HepG2 (cell line): Measurements from ENCODE around the gene HECTD1. TPM values are rescaled to one million over a fixed set of nuclear protein-coding genes. Genes with fewer than 3 reads are reported as not detected.
A peak's percentile ranks its signal among the peaks of the same experiment; 100 is the strongest.

Source experiments
- BCL6 ChIP-seq: IDR thresholded peaks from 2 replicates; pipeline ENCODE4 v1.6.1; 2016; ENCODE audit warnings: missing genetic modification reagents, missing compliant biosample characterization
- CEBPB ChIP-seq: IDR thresholded peaks from 2 replicates; pipeline ENCODE4 v1.6.1; 2011; ENCODE audit warnings: low read depth, low read length, improper control_type of control experiment, borderline replicate concordance
- CEBPG ChIP-seq: IDR thresholded peaks from 2 replicates; pipeline ENCODE4 v1.6.1; 2016
- FOXA3 ChIP-seq: IDR thresholded peaks from 2 replicates; pipeline ENCODE4 v1.6.1; 2016; ENCODE audit warnings: missing genetic modification reagents, missing compliant biosample characterization
- NR2F2 ChIP-seq: IDR thresholded peaks from 2 replicates; pipeline ENCODE4 v1.6.1; 2012; ENCODE audit warnings: low read depth, inconsistent platforms, borderline replicate concordance
- RARA ChIP-seq: IDR thresholded peaks from 2 replicates; pipeline ENCODE4 v1.6.1; 2016; ENCODE audit warnings: missing genetic modification reagents, missing compliant biosample characterization
- YEATS2 ChIP-seq: sonication (generic); formaldehyde crosslinking; IDR thresholded peaks from 2 replicates; pipeline ENCODE4 v1.4.0; 2020; ENCODE audit warnings: missing genetic modification reagents, borderline replicate concordance
- ZNF296 ChIP-seq: sonication (generic); formaldehyde crosslinking; conservative IDR thresholded peaks from 2 replicates; pipeline ENCODE4 v1.5.0; 2020; ENCODE audit warnings: mild to moderate bottlenecking, missing genetic modification reagents
- ZNF501 ChIP-seq: sonication (generic); formaldehyde crosslinking; IDR thresholded peaks from 2 replicates; pipeline ENCODE4 v1.5.1; 2020; ENCODE audit warnings: mild to moderate bottlenecking, moderate library complexity, missing genetic modification reagents
- ZNF614 ChIP-seq: IDR thresholded peaks from 2 replicates; pipeline ENCODE4 v1.6.1; 2018; ENCODE audit warnings: missing biosample characterization, missing genetic modification reagents, inconsistent platforms, borderline replicate concordance
- ZNF644 ChIP-seq: IDR thresholded peaks from 2 replicates; pipeline ENCODE4 v1.6.1; 2016; ENCODE audit warnings: low read depth
- polyA plus RNA-seq, 8 experiments: library from polyadenylated mRNA; depleted of rRNA in 3 of 8; stranded (reverse) in 7 of 8; unstranded in 1 of 8; fragments of >200 nt; fragmentation: Illumina TruSeq in 4 of 8; extraction: Trizol in 4 of 8; gene quantifications; 2 replicates each; pipeline versions ENCODE4 v1.2.1 to v1.2.3, GENCODE V29; 2011 to 2016; ENCODE audit warnings: low read depth in 4 of 8, missing spikeins in 1 of 8, mixed read lengths in 1 of 8; ENCODE audit not compliant: insufficient read depth in 1 of 8
- total RNA-seq, 5 experiments: library from RNA; depleted of rRNA; stranded (reverse); fragments of >200 nt; fragmentation: Illumina TruSeq; extraction: Trizol; gene quantifications; 2 replicates each; pipeline ENCODE4 v1.2.3, GENCODE V29; 2016; ENCODE audit warnings: low read depth in 1 of 5
- TF ChIP-seq, protein P1 (sequence below): IDR thresholded peaks from 2 replicates; pipeline ENCODE4 v1.6.1; 2012; ENCODE audit warnings: low read depth, low read length, improper control_type of control experiment
- TF ChIP-seq, protein P2 (sequence below): sonication (generic); formaldehyde crosslinking; conservative IDR thresholded peaks from 2 replicates; pipeline ENCODE4 v1.4.0; 2020; ENCODE audit warnings: mild to moderate bottlenecking, missing genetic modification reagents, moderate library complexity
- TF ChIP-seq, protein P3 (sequence below): sonication (generic); formaldehyde crosslinking; IDR thresholded peaks from 2 replicates; pipeline ENCODE4 v1.5.1; 2020; ENCODE audit warnings: missing genetic modification reagents, mild to moderate bottlenecking, borderline replicate concordance
- TF ChIP-seq, protein P4 (sequence below): sonication (generic); formaldehyde crosslinking; IDR thresholded peaks from 2 replicates; pipeline ENCODE4 v1.5.0; 2020; ENCODE audit warnings: missing genetic modification reagents, mild to moderate bottlenecking, borderline replicate concordance
- TF ChIP-seq, protein P5 (sequence below): sonication (generic); formaldehyde crosslinking; conservative IDR thresholded peaks from 2 replicates; pipeline ENCODE4 v1.8.1; 2023; ENCODE audit warnings: missing genetic modification reagents

Gene HECTD1
- total and polyA plus RNA-seq, 2 of the 13 experiments (the other 11 are each of a cell fraction or from before 2014, with no cell fraction given): 312 to 560 TPM

DNA sequence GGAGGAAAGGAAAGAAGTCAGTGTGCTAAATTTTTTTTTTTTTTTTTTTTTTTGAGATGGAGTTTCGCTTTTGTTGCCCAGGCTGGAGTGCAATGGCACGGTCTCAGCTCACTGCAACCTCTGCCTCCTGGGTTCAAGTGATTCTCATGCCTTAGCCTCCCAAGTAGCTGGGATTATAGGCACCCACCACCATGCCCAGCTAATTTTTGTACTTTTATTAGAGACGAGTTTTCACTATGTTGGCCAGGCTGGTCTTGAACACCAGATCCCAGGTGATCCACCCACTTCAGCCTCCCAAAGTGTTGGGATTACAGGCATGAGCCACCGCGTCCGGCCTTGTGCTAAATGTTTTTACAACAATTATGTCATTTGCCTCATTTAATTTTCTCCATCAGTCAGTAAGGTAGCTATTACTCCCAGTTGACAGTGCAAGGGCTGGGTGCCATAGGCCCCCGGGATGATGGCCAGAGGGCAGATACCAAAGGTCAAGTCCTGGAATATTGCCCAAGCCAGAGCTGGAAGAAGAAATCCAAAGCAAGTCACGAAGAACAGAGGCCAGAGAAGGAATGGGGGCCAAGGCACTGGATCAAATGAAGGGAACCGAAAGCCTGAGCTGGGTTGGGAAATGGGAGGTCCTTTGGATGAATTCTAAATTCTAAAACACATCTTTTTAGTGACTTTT, 154.5 kb downstream of the HECTD1 start (continued):
- TF ChIP-seq ZNF644 (CRISPR knock-in tag) (peak; percentile 93), ZNF614 (CRISPR knock-in tag) (0 out of 2 replicates have a peak, but pooled peaks have one; percentile 31), FOXA3 (0 out of 2 replicates have a peak, but pooled peaks have one; percentile 21), RARA (CRISPR knock-in tag) (0 out of 2 replicates have a peak, but pooled peaks have one; percentile 15), YEATS2 (CRISPR knock-in tag) (peak; percentile 40; the same call in 1 of the 2 replicates), CEBPG (CRISPR knock-in tag) (peak; percentile 81), CEBPB (peak; percentile 81; the same call in 1 of the 2 replicates), BCL6 (CRISPR knock-in tag) (0 out of 2 replicates have a peak, but pooled peaks have one; percentile 15), ZNF501 (CRISPR knock-in tag) (peak; percentile 78), NR2F2 (peak; percentile 70), ZNF296 (peak; percentile 73; the same call in 1 of the 2 replicates)
- TF ChIP-seq, protein P1, sequence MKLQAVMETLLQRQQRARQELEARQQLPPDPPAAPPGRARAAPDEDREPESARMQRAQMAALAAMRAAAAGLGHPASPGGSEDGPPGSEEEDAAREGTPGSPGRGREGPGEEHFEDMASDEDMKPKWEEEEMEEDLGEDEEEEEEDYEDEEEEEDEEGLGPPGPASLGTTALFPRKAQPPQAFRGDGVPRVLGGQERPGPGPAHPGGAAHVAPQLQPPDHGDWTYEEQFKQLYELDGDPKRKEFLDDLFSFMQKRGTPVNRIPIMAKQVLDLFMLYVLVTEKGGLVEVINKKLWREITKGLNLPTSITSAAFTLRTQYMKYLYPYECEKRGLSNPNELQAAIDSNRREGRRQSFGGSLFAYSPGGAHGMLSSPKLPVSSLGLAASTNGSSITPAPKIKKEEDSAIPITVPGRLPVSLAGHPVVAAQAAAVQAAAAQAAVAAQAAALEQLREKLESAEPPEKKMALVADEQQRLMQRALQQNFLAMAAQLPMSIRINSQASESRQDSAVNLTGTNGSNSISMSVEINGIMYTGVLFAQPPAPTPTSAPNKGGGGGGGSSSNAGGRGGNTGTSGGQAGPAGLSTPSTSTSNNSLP: peak; percentile 14; the same call in 1 of the 2 replicates
- TF ChIP-seq, protein P2, sequence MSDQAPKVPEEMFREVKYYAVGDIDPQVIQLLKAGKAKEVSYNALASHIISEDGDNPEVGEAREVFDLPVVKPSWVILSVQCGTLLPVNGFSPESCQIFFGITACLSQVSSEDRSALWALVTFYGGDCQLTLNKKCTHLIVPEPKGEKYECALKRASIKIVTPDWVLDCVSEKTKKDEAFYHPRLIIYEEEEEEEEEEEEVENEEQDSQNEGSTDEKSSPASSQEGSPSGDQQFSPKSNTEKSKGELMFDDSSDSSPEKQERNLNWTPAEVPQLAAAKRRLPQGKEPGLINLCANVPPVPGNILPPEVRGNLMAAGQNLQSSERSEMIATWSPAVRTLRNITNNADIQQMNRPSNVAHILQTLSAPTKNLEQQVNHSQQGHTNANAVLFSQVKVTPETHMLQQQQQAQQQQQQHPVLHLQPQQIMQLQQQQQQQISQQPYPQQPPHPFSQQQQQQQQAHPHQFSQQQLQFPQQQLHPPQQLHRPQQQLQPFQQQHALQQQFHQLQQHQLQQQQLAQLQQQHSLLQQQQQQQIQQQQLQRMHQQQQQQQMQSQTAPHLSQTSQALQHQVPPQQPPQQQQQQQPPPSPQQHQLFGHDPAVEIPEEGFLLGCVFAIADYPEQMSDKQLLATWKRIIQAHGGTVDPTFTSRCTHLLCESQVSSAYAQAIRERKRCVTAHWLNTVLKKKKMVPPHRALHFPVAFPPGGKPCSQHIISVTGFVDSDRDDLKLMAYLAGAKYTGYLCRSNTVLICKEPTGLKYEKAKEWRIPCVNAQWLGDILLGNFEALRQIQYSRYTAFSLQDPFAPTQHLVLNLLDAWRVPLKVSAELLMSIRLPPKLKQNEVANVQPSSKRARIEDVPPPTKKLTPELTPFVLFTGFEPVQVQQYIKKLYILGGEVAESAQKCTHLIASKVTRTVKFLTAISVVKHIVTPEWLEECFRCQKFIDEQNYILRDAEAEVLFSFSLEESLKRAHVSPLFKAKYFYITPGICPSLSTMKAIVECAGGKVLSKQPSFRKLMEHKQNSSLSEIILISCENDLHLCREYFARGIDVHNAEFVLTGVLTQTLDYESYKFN: peak; percentile 56
- TF ChIP-seq, protein P3, sequence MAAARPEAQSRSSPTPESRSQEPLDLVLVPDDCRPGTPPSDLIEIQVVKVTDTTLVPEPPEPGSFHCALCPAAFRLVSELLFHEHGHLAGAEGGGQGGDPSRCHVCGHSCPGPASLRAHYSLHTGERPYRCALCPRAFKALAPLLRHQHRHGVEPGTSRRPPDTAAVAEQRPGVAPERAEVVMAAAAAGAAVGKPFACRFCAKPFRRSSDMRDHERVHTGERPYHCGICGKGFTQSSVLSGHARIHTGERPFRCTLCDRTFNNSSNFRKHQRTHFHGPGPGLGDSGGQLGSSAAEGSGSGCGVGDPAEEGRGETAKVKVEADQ (CRISPR knock-in tag): peak; percentile 73; the same call in 1 of the 2 replicates
- TF ChIP-seq, protein P4, sequence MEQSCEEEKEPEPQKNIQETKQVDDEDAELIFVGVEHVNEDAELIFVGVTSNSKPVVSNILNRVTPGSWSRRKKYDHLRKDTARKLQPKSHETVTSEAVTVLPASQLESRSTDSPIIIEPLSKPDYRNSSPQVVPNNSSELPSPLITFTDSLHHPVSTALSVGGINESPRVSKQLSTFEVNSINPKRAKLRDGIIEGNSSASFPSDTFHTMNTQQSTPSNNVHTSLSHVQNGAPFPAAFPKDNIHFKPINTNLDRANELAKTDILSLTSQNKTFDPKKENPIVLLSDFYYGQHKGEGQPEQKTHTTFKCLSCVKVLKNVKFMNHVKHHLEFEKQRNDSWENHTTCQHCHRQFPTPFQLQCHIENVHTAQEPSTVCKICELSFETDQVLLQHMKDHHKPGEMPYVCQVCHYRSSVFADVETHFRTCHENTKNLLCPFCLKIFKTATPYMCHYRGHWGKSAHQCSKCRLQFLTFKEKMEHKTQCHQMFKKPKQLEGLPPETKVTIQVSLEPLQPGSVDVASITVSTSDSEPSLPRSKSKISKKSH (CRISPR knock-in tag): 0 out of 2 replicates have a peak, but pooled peaks have one; percentile 29
- TF ChIP-seq, protein P5, sequence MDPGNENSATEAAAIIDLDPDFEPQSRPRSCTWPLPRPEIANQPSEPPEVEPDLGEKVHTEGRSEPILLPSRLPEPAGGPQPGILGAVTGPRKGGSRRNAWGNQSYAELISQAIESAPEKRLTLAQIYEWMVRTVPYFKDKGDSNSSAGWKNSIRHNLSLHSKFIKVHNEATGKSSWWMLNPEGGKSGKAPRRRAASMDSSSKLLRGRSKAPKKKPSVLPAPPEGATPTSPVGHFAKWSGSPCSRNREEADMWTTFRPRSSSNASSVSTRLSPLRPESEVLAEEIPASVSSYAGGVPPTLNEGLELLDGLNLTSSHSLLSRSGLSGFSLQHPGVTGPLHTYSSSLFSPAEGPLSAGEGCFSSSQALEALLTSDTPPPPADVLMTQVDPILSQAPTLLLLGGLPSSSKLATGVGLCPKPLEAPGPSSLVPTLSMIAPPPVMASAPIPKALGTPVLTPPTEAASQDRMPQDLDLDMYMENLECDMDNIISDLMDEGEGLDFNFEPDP (CRISPR knock-in tag): peak; percentile 62; the same call in 1 of the 2 replicates
